HEK293 (cell line): Measurements from ENCODE around the gene GEMIN7.

Source experiments
- CTCF ChIP-seq: fragments of 450-650 bp; formaldehyde crosslinking; IDR thresholded peaks from 2 replicates; pipeline ENCODE4 v1.5.1; 2016; ENCODE audit warnings: missing biosample characterization, missing genetic modification characterization
- KLF1 ChIP-seq: fragments of 450-650 bp; formaldehyde crosslinking; IDR thresholded peaks from 2 replicates; pipeline ENCODE4 v1.5.1; 2016; ENCODE audit warnings: missing biosample characterization, missing genetic modification characterization
- PATZ1 ChIP-seq: fragments of 450-650 bp; formaldehyde crosslinking; IDR thresholded peaks from 2 replicates; pipeline ENCODE4 v1.5.1; 2016; ENCODE audit warnings: missing biosample characterization, missing genetic modification characterization
- RBAK ChIP-seq: fragments of 450-650 bp; formaldehyde crosslinking; IDR thresholded peaks from 2 replicates; pipeline ENCODE4 v1.5.1; 2016; ENCODE audit warnings: missing biosample characterization, missing genetic modification characterization
- SCRT1 ChIP-seq: fragments of 450-650 bp; formaldehyde crosslinking; IDR thresholded peaks from 2 replicates; pipeline ENCODE4 v1.5.1; 2016; ENCODE audit warnings: missing biosample characterization, missing genetic modification characterization, borderline replicate concordance
- ZBTB11 ChIP-seq: fragments of 450-650 bp; formaldehyde crosslinking; conservative IDR thresholded peaks from 2 replicates; pipeline ENCODE4 v1.5.1; 2016; ENCODE audit warnings: low read depth, missing biosample characterization, missing genetic modification characterization
- ZBTB26 ChIP-seq: fragments of 450-650 bp; formaldehyde crosslinking; optimal IDR thresholded peaks from 2 replicates; pipeline ENCODE3; 2016; ENCODE audit warnings: missing biosample characterization, mild to moderate bottlenecking, missing genetic modification characterization
- ZNF140 ChIP-seq: fragments of 450-650 bp; formaldehyde crosslinking; IDR thresholded peaks from 2 replicates; pipeline ENCODE4 v1.5.1; 2016; ENCODE audit warnings: missing biosample characterization, missing genetic modification characterization
- ZNF157 ChIP-seq: fragments of 450-650 bp; formaldehyde crosslinking; IDR thresholded peaks from 2 replicates; pipeline ENCODE4 v1.5.1; 2016; ENCODE audit warnings: missing biosample characterization, missing genetic modification characterization
- ZNF274 ChIP-seq, 2 experiments: fragments of 200-500 bp in 1 of 2; fragments of 450-650 bp in 1 of 2; sonication (Bioruptor generic) in 1 of 2; formaldehyde crosslinking in 1 of 2; IDR thresholded peaks; 2 replicates each; pipeline versions ENCODE4 v1.5.1 to v1.6.1; 2014 to 2016; ENCODE audit warnings: borderline replicate concordance in 1 of 2, inconsistent platforms in 1 of 2, low read length in 1 of 2, missing biosample characterization in 1 of 2, missing genetic modification characterization in 1 of 2
- ZNF473 ChIP-seq: fragments of 450-650 bp; formaldehyde crosslinking; IDR thresholded peaks from 2 replicates; pipeline ENCODE4 v1.5.1; 2017; ENCODE audit warnings: missing biosample characterization, missing genetic modification characterization
- ZNF792 ChIP-seq: fragments of 450-650 bp; formaldehyde crosslinking; IDR thresholded peaks from 2 replicates; pipeline ENCODE4 v1.5.1; 2016; ENCODE audit warnings: missing biosample characterization, missing genetic modification characterization

- TF ChIP-seq CTCF: no peak
- TF ChIP-seq PATZ1 (tag by site-specific recombination): no peak
- TF ChIP-seq ZNF274 (IDR thresholded peaks at IDR 0.05; ENCODE audit: low read length): no peak
- TF ChIP-seq ZNF274 (tag by site-specific recombination; IDR thresholded peaks at IDR 0.05; ENCODE audit: borderline replicate concordance): no peak
- no peak for TF ChIP-seq ZBTB26 (tag by site-specific recombination)
- TF ChIP-seq RBAK (tag by site-specific recombination): no peak
- no peak for TF ChIP-seq ZNF792 (tag by site-specific recombination)
- TF ChIP-seq KLF1 (tag by site-specific recombination): no peak
- no peak for TF ChIP-seq ZBTB11 (tag by site-specific recombination)
- TF ChIP-seq ZNF140 (tag by site-specific recombination): no peak
- no peak for TF ChIP-seq ZNF157 (tag by site-specific recombination)
- TF ChIP-seq SCRT1: no peak
- TF ChIP-seq ZNF473 (tag by site-specific recombination): no peak
Observed at GRCh38 chr19:45050036-45050435, 29.0 kb upstream of the GEMIN7 start.
